Measurements from ENCODE around the gene EXOSC10.

DNA sequence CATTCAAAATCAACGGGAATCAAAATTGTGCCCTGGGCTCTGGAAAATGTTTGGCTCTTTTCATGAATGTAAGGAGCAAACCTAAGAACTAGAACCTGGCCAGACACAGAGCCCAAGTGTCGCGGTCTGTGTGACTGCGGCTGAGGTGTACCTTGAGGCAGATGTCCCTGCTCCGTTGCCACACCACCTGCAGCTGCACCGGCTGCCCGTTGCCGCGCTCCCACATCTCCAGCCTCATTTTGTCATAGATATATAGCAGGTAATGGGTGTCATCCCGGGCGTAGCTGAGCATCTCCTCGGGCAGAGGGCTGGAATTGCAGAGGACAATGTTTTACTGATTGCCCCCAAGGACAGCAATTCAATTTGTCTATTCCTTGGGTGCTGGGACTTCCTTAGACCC is 18.7 kb downstream of the EXOSC10 start:
- TF ChIP-seq CTCF (IDR thresholded peaks at IDR 0.05) (no peak), POLR2A (IDR thresholded peaks at IDR 0.05) (no peak)

Data from adrenal gland (tissue), 5 donors.